NCI-H526 treated with DMSO at 0.1 percent for 48 hours (cell line): ENCODE results near the gene PLEKHG4B.
"Not testable (repeated sequence)": the region's sequence is repeated elsewhere in the genome, so short reads cannot be mapped to it uniquely, and the experiment has no call there.

Experiments
- DNase-seq: peaks from one replicate; lab custom pipeline; 2025; lab: John Stamatoyannopoulos, UW

Gene PLEKHG4B

GRCh38 chr5:95241-95980 lies 3.4 kb downstream of the PLEKHG4B start:
- DNase-seq, result no peak

DNA sequence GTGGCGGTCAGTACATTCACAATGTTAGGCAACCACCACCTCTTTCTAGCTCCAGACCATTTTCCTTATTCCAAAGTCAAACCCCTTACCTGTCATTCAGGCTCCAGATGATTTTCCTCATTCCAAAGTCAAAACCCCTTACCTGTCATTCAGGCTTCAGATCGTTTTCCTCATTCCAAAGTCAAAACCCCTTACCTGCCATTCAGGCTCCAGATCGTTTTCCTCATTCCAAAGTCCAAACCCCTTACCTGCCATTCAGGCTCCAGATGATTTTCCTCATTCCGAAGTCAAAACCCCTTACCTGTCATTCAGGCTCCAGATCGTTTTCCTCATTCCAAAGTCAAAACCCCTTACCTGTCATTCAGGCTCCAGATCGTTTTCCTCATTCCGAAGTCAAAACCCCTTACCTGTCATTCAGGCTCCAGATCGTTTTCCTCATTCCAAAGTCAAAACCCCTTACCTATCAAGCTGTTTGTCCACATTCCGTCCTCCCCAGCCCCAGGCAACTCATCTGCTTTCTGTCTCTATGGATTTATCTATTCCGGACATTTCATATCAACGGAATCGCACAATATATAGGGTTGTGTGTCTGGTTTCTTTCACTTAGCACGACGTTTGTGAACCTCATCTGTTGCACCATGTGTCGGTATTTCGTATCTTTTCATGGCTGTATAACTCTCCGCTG lies 5.2 kb downstream of the PLEKHG4B start:
- no peak for DNase-seq

GRCh38 chr5:99815-100214 lies 7.8 kb downstream of the PLEKHG4B start:
- no peak for DNase-seq

DNA sequence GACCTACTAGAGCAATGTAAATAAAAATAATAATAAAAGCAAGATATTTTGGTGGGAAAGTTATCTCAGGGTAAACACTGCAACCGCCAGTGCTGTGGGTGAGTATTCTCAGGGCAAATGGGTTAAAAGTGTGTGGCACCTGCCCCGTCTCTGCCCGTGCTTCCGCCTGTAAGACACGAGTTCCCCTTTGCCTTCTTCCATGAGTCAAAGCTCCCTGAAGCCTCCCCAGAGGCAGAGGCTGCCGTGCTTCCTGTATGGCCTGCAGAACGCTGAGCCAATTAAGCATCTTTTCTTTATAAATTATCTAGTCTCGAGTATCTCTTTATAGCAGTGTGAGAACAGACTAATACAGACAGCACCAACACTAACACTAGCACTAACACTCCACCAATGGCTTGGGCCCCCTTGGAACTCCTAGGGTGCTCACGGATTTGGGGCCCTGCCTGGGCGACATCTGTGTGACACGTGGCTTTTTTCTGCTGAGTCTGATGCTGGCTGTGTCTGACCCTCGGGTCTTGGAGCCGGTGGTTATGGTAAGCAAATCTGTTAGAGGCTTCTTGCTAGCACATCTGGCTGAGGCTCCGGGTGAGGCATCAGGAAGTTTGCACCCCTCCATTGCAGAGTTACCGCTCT lies 10.6 kb downstream of the PLEKHG4B start:
- DNase-seq, result no peak

GRCh38 chr5:104106-104505 lies 12.1 kb downstream of the PLEKHG4B start:
- DNase-seq, result not testable (repeated sequence)

GRCh38 chr5:104778-105296 lies 12.9 kb downstream of the PLEKHG4B start:
- no peak for DNase-seq

GRCh38 chr5:105504-106070 lies 13.6 kb downstream of the PLEKHG4B start:
- DNase-seq, result peak; percentile 74

DNA sequence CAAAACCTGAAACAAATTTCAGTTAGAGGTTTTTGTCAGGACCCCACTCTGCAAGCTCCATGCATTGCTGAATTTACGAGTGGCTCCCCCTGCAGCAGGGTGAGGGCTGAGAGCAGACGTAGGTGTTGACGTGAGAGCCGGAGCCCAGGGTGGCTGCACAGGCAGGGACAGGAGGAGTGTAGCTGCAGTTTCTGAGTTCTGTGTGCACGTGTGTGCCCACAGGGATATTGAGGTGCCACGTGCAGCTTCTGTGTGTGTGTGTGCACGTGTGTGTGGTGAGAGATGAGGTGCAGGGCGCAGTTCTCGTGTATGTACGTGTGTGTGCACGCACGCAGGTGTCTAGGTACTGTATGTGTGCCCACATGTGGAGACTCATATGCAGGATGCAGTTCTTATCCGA lies 14.6 kb downstream of the PLEKHG4B start:
- peak; percentile 86 for DNase-seq

DNA sequence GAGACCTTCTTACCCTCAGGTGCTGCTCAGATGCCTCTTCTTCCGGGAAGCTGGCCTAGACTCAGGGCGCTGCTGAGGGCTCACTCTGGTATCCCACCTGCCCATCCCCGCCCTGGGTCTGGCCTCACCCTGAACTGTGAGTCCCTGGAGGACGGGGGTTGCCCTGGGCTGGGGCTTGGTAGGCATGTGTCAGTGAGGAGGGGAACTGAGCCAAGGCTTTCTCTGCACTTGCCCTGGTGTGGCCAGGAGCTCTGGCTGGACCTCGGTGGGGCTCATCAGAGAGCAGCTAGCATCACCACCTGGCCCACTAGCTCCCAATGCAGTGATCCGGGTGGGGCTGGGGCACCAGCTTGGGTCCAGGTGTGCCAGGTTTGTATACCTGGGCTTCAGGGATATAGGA lies 15.6 kb downstream of the PLEKHG4B start:
- DNase-seq, result no peak

DNA sequence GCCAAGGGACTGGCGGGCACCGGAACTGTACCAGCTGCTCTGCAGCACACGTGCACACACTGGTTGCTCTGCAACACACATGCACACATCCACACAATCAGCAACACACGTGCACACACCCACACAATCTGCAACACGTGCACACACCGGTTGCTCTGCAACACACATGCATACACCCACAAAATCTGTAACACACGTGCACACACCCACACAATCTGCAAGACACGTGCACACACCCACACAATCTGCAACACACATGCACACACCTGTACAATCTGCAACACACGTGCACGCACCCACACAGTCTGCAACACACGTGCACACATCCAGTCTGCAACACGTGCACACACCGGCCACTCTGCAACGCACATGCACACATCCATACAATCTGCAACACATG lies 17.9 kb downstream of the PLEKHG4B start:
- no peak for DNase-seq

DNA sequence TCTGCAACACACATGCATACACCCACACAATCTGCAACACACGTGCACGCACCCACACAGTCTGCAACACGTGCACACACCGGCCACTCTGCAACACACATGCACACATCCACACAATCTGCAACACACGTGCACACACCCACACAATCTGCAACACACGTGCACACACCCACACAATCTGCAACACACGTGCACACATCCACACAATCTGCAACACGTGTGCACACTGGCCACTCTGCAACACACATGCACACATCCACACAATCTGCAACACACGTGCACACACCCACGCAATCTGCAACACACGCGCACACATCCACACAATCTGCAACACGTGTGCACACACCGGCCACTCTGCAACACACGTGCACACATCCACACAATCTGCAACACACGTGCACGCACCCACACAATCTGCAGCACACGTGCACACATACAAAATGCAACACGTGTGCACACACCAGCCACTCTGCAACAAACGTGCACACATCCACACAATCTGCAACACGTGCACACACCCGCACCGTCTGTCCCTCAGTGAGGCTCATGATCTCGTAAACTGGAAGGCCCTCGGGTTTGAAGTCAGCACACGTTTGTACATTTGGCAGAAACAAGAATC lies 18.4 kb downstream of the PLEKHG4B start:
- no peak for DNase-seq

- no peak for DNase-seq
Observed at GRCh38 chr5:111171-111570, 19.2 kb downstream of the PLEKHG4B start.

DNA sequence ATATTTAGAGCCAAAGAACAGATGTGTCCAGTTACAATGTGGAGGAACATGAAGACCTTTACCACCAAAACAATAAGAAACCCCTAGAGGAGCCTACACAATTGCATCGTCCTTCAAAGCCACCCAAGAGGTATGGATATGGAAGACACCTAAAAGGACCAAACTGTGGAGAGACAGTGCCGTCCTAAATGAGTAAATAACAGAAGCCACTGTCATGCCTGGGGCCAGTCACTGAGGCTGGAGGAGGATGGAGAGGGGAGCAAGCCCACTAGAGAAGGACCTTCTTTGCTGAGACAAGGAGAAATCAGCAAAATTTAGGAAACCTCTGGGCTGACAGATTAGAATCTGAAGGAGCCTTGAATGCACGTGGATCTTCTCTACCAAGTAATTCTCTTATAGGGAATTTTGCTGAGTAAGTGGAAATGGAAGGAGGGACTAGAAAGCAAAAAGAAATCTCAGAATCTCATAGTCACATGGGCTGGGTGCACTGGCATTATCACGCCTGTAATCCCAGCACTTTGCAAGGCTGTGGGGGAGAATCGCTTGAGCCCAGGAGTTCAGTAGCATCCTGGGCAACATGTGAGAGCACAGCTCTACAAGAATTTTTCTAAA lies 27.6 kb downstream of the PLEKHG4B start:
- DNase-seq, result no peak

- no peak for DNase-seq
Observed at GRCh38 chr5:121432-121831, 29.5 kb downstream of the PLEKHG4B start.

- DNase-seq, result no peak
Observed at GRCh38 chr5:125815-126214, 33.8 kb downstream of the PLEKHG4B start.

- no peak for DNase-seq
Observed at GRCh38 chr5:126806-127205, 34.8 kb downstream of the PLEKHG4B start.

DNA sequence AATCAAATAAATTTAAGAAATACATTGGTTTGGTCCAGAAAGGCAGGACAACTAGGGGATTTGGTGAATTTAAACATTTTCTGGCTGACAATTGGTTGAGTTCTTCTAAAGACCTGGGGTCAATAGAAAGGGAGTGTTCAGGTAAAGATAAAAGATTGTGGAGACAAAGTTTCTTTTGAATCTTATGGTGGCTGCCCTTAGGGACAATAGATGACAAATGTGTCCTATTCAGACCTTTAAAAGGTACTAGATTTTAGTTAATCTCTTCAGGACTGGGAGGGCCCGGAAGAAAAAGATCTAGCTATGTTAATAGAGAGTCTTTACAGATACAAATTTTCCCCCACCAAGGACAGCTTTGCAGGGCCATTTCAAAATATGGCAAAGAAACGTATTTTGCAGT lies 35.9 kb downstream of the PLEKHG4B start:
- no peak for DNase-seq

- no peak for DNase-seq
Observed at GRCh38 chr5:128446-128845, 36.5 kb downstream of the PLEKHG4B start.

GRCh38 chr5:129148-129547 lies 37.2 kb downstream of the PLEKHG4B start:
- no peak for DNase-seq

- no peak for DNase-seq
Observed at GRCh38 chr5:129820-130219, 37.9 kb downstream of the PLEKHG4B start.

- no peak for DNase-seq
Observed at GRCh38 chr5:130601-131131, 38.7 kb downstream of the PLEKHG4B start.

- no peak for DNase-seq
Observed at GRCh38 chr5:136901-137300, 44.9 kb downstream of the PLEKHG4B start.
